SH-SY5Y (cell line): ENCODE measurements around the gene DNAJB8.

Source experiments
- GATA2 ChIP-seq: IDR thresholded peaks from 2 replicates; pipeline ENCODE4 v1.6.1; 2011; ENCODE audit warnings: mild to moderate bottlenecking, low read depth, low read length
- GATA3 ChIP-seq: IDR thresholded peaks from 2 replicates; pipeline ENCODE4 v1.6.1; 2011; ENCODE audit warnings: low read depth, mild to moderate bottlenecking, low read length, moderate library complexity

The DNAJB8 gene

GRCh38 chr3:128466840-128467541 lies at the start of gene DNAJB8:
TSS of gene DNAJB8 (minus strand) at chr3:128466890. CDS start at chr3:128463245, 3,645 bp downstream.
- TF ChIP-seq GATA3 (no peak), GATA2 (no peak)

- TF ChIP-seq GATA3 (no peak), GATA2 (no peak)
These were observed 49.3 kb upstream of the DNAJB8 start for GRCh38 chr3:128515967-128516366.

GRCh38 chr3:128508852-128509251 lies 42.2 kb upstream of the DNAJB8 start:
- TF ChIP-seq GATA2 (no peak), GATA3 (no peak)

GRCh38 chr3:128506754-128507153 lies 40.1 kb upstream of the DNAJB8 start:
- no peak for TF ChIP-seq GATA2
- no peak for TF ChIP-seq GATA3

- no peak for TF ChIP-seq GATA3
- TF ChIP-seq GATA2: no peak
These were observed 39.1 kb upstream of the DNAJB8 start for GRCh38 chr3:128505771-128506170.

- TF ChIP-seq GATA2 (no peak), GATA3 (no peak)
These were observed 38.5 kb upstream of the DNAJB8 start for GRCh38 chr3:128504963-128505730.

GRCh38 chr3:128504533-128504915 lies 37.8 kb upstream of the DNAJB8 start:
- TF ChIP-seq GATA3 (no peak), GATA2 (no peak)

GRCh38 chr3:128503751-128504532 lies 37.3 kb upstream of the DNAJB8 start:
- TF ChIP-seq GATA3: no peak
- no peak for TF ChIP-seq GATA2

- TF ChIP-seq GATA2 (no peak), GATA3 (no peak)
These were observed 36.5 kb upstream of the DNAJB8 start for GRCh38 chr3:128503164-128503651.

- TF ChIP-seq GATA3 (no peak), GATA2 (no peak)
These were observed 36.0 kb upstream of the DNAJB8 start for GRCh38 chr3:128502712-128503111.

GRCh38 chr3:128501431-128501830 lies 34.7 kb upstream of the DNAJB8 start:
- TF ChIP-seq GATA2: no peak
- no peak for TF ChIP-seq GATA3

GRCh38 chr3:128500556-128500955 lies 33.9 kb upstream of the DNAJB8 start:
- TF ChIP-seq GATA2 (no peak), GATA3 (no peak)

GRCh38 chr3:128499724-128500275 lies 33.1 kb upstream of the DNAJB8 start:
- TF ChIP-seq GATA3 (no peak), GATA2 (no peak)
